Prostate gland (tissue), 2 donors: ENCODE data around the gene CHPF. TPM values are rescaled to one million over a fixed set of nuclear protein-coding genes. Genes with fewer than 3 reads are reported as not detected.

Source experiments
- DNase-seq: peaks from one replicate; pipeline ENCODE4 v3.0.0-alpha.2; 2019; ENCODE audit warnings: low spot score
- H3K27ac ChIP-seq, 2 donors: fragments of 200-600 bp; sonication (generic); 2 replicates each; pipeline ENCODE4 v1.5.1; 2017 to 2019
- H3K27me3 ChIP-seq: fragments of 200-600 bp; sonication (generic); replicated peaks from 2 replicates; pipeline ENCODE4 v1.5.1; 2019; ENCODE audit not compliant: insufficient read depth
- H3K36me3 ChIP-seq, 2 donors: fragments of 200-600 bp; sonication (generic); 1 replicate in 1 of 2; 2 replicates in 1 of 2; pipeline versions ENCODE4 v1.5.1 to v1.8.1; 2017 to 2019
- H3K4me1 ChIP-seq: fragments of 200-600 bp; sonication (generic); replicated peaks from 2 replicates; pipeline ENCODE4 v1.5.1; 2019
- H3K4me3 ChIP-seq, 2 donors: fragments of 200-600 bp; sonication (generic); 2 replicates each; pipeline ENCODE4 v1.5.1; 2017 to 2019
- H3K9me3 ChIP-seq: fragments of 200-600 bp; sonication (generic); 2 replicates; pipeline ENCODE4 v1.5.1; 2017
- CTCF ChIP-seq, 4 experiments: fragments of 200-600 bp in 2 of 4; fragments of 450-650 bp in 2 of 4; sonication (generic) in 2 of 4; IDR thresholded peaks; 1 replicate in 3 of 4; 2 replicates in 1 of 4; pipeline ENCODE4 v1.5.1; 2016 to 2019; ENCODE audit warnings: antibody characterized with exemption in 4 of 4, mild to moderate bottlenecking in 2 of 4, moderate library complexity in 2 of 4
- POLR2A ChIP-seq: fragments of 450-650 bp; IDR thresholded peaks from one replicate; pipeline ENCODE4 v1.6.1; 2016; ENCODE audit warnings: antibody characterized with exemption, mild to moderate bottlenecking
- POLR2AphosphoS5 ChIP-seq: sonication (generic); formaldehyde crosslinking; IDR thresholded peaks from one replicate; pipeline ENCODE4 v1.6.1; 2017; ENCODE audit warnings: antibody characterized with exemption
- WGBS: methylation state at CpG from one replicate; pipeline ENCODE4 v1.1.5; 2018; 5-methylcytosine and 5-hydroxymethylcytosine counted together
- intact Hi-C: fragments of 100-400 bp; cut with DNase I; formaldehyde crosslinking; loops from one replicate; pipeline ENCODE4 v1.14.2; 2022
- total RNA-seq, 2 donors: library from RNA; depleted of rRNA; stranded (reverse); fragments of >200 nt; gene quantifications; one replicate each; pipeline ENCODE4 v1.1.0, GENCODE V29; 2016

Gene CHPF
- total RNA-seq, 2 donors from 2014 or later = 150 to 819 TPM

GRCh38 chr2:219538956-219539788, 4.4 kb downstream of the CHPF start:
- Histone ChIP-seq H3K27ac (no peak overlapping the region), H3K9me3 (no peaks in the 10 kb centered on the region), H3K4me1 (peaks cover 7% of the 10 kb centered on the region), H3K4me3 (no peak overlapping the region), H3K36me3 (peaks cover 4 to 7% of the 10 kb centered on the region in 2 donors), H3K27me3 (no peaks in the 10 kb centered on the region)
- intact Hi-C loops = loop anchor here (10.0 kb wide), 1 partner anchor 244 kb away; no protein-coding TSS in a partner anchor
- WGBS = 71% methylated on average over 32 of the region's 32 CpGs
- TF ChIP-seq POLR2AphosphoS5 (no peak), CTCF (IDR thresholded peaks at IDR 0.05) (no peak), POLR2A (no peak)
- DNase-seq = no peak

GRCh38 chr2:219538504-219538951, 5.1 kb downstream of the CHPF start:
- Histone ChIP-seq H3K4me1 (peaks cover 7% of the 10 kb centered on the region), H3K27me3 (no peaks in the 10 kb centered on the region), H3K27ac (no peak overlapping the region), H3K4me3 (no peak overlapping the region), H3K36me3 (peaks cover 4 to 7% of the 10 kb centered on the region in 2 donors), H3K9me3 (no peaks in the 10 kb centered on the region)
- no peak for DNase-seq
- TF ChIP-seq POLR2AphosphoS5 (no peak), POLR2A (no peak), CTCF (IDR thresholded peaks at IDR 0.05) (no peak)
- intact Hi-C loops = loop anchor here (10.0 kb wide), 1 partner anchor 244 kb away; no protein-coding TSS in a partner anchor
- WGBS = 27% methylated on average over 6 of the region's 6 CpGs

GRCh38 chr2:219537657-219538488, 5.7 kb downstream of the CHPF start:
- H3K27ac ChIP-seq = no peak overlapping the region
- no peaks in the 10 kb centered on the region for H3K27me3 ChIP-seq
- WGBS = 44% methylated on average over 15 of the region's 15 CpGs
- H3K4me3 ChIP-seq = no peak overlapping the region
- H3K9me3 ChIP-seq = no peaks in the 10 kb centered on the region
- peaks cover 4 to 7% of the 10 kb centered on the region in 2 donors for H3K36me3 ChIP-seq
- DNase-seq = no peak
- intact Hi-C loops = loop anchor here (10.0 kb wide), 1 partner anchor 243 kb away; no protein-coding TSS in a partner anchor
- H3K4me1 ChIP-seq = peaks cover 7% of the 10 kb centered on the region
- no peak for TF ChIP-seq POLR2A
- TF ChIP-seq POLR2AphosphoS5 = no peak
- TF ChIP-seq CTCF (IDR thresholded peaks at IDR 0.05) = no peak

- H3K4me3 ChIP-seq = no peak overlapping the region
- WGBS = 50% methylated on average over 9 of the region's 9 CpGs
- peaks cover 4% of the 10 kb centered on the region for H3K4me1 ChIP-seq
- no peaks in the 10 kb centered on the region for H3K27me3 ChIP-seq
- H3K9me3 ChIP-seq = no peaks in the 10 kb centered on the region
- H3K27ac ChIP-seq = no peak overlapping the region
- no peak for TF ChIP-seq CTCF (IDR thresholded peaks at IDR 0.05)
- TF ChIP-seq POLR2A = no peak
- TF ChIP-seq POLR2AphosphoS5 = no peak
- intact Hi-C loops = loop anchor here (10.0 kb wide), 1 partner anchor 242 kb away; no protein-coding TSS in a partner anchor
- no peak for DNase-seq
- H3K36me3 ChIP-seq = peaks cover 4 to 7% of the 10 kb centered on the region in 2 donors
These were observed 6.6 kb downstream of the CHPF start for GRCh38 chr2:219536967-219537366.
